Measurements from ENCODE around the gene FDPS.

Gene FDPS

GRCh38 chr1:155308493-155309422 is at the start of gene FDPS:
Gene FDPS, plus strand, starts transcription at chr1:155308866. Its CDS starts 924 bp downstream, at chr1:155309790.
- peak; percentile 90 to 97 for DNase-seq (ENCODE audit: low read depth in 1 of 2, low spot score in 1 of 2)

- no peak for DNase-seq (ENCODE audit: low read depth in 1 of 2, low spot score in 1 of 2)
Measured at GRCh38 chr1:155260276-155260675, 48.4 kb upstream of the FDPS start.

GRCh38 chr1:155261493-155261851 is 47.2 kb upstream of the FDPS start:
- no peak for DNase-seq (ENCODE audit: low read depth in 1 of 2, low spot score in 1 of 2)

GRCh38 chr1:155261852-155262673 is 46.6 kb upstream of the FDPS start, which contains the start of gene SCAMP3:
Gene SCAMP3, minus strand, starts transcription at chr1:155262360. Its CDS starts 209 bp downstream, at chr1:155262151.
- DNase-seq (ENCODE audit: low read depth in 1 of 2, low spot score in 1 of 2), result peak; percentile 68 to 89

GRCh38 chr1:155263067-155263466 is 45.6 kb upstream of the FDPS start:
- no peak for DNase-seq (ENCODE audit: low read depth in 1 of 2, low spot score in 1 of 2)

GRCh38 chr1:155266553-155266952 is 42.1 kb upstream of the FDPS start:
- no peak for DNase-seq (ENCODE audit: low read depth in 1 of 2, low spot score in 1 of 2)

GRCh38 chr1:155267373-155267772 is 41.3 kb upstream of the FDPS start:
- no peak for DNase-seq (ENCODE audit: low read depth in 1 of 2, low spot score in 1 of 2)

- no peak for DNase-seq (ENCODE audit: low read depth in 1 of 2, low spot score in 1 of 2)
Measured at GRCh38 chr1:155268630-155269029, 40.0 kb upstream of the FDPS start.

GRCh38 chr1:155269381-155269780 is 39.3 kb upstream of the FDPS start:
- DNase-seq (ENCODE audit: low read depth in 1 of 2, low spot score in 1 of 2), result no peak

GRCh38 chr1:155272466-155273342 is 36.0 kb upstream of the FDPS start:
- no peak for DNase-seq (ENCODE audit: low read depth in 1 of 2, low spot score in 1 of 2)

- DNase-seq (ENCODE audit: low read depth in 1 of 2, low spot score in 1 of 2), result peak; percentile 90 to 93
Measured at GRCh38 chr1:155273343-155274245, 35.1 kb upstream of the FDPS start, which contains the start of gene CLK2. Gene CLK2, minus strand, starts transcription at chr1:155273504. Its CDS starts 2,527 bp downstream, at chr1:155270977.

- peak; percentile 87 to 95 for DNase-seq (ENCODE audit: low read depth in 1 of 2, low spot score in 1 of 2)
Measured at GRCh38 chr1:155277070-155277901, 31.4 kb upstream of the FDPS start, which contains the start of gene HCN3. Gene HCN3, plus strand, starts transcription at chr1:155277463. Its CDS starts 128 bp downstream, at chr1:155277591.

- DNase-seq (ENCODE audit: low read depth in 1 of 2, low spot score in 1 of 2), result peak; percentile 52 to 57
Measured at GRCh38 chr1:155277902-155278688, 30.6 kb upstream of the FDPS start.

- no peak for DNase-seq (ENCODE audit: low read depth in 1 of 2, low spot score in 1 of 2)
Measured at GRCh38 chr1:155278689-155279160, 29.9 kb upstream of the FDPS start.

GRCh38 chr1:155279268-155279667 is 29.4 kb upstream of the FDPS start:
- DNase-seq (ENCODE audit: low read depth in 1 of 2, low spot score in 1 of 2), result no peak

- DNase-seq (ENCODE audit: low read depth in 1 of 2, low spot score in 1 of 2), result no peak
Measured at GRCh38 chr1:155282488-155283091, 26.1 kb upstream of the FDPS start.

GRCh38 chr1:155284476-155284875 is 24.2 kb upstream of the FDPS start:
- no peak for DNase-seq (ENCODE audit: low read depth in 1 of 2, low spot score in 1 of 2)

Data from activated CD4-positive, alpha-beta T cell treated with anti-CD3 and anti-CD28 coated beads, Interleukin-2, amount 50 U/mL, for 24 hours (primary cell).